Ammon's horn (tissue), 1 donor: ENCODE data around the gene SPECC1L.

ENCODE experiments used
- DNase-seq: peaks from one replicate; pipeline ENCODE4 v3.0.0-alpha.2; 2016; ENCODE audit warnings: low spot score

SPECC1L gene

GRCh38 chr22:24444729-24445466 is 174.3 kb downstream of the SPECC1L start:
- DNase-seq: no peak

GRCh38 chr22:24445481-24446259 is 175.0 kb downstream of the SPECC1L start:
- no peak for DNase-seq

GRCh38 chr22:24446260-24446611 is 175.6 kb downstream of the SPECC1L start:
- DNase-seq: no peak

- no peak for DNase-seq
These were observed 180.0 kb downstream of the SPECC1L start for GRCh38 chr22:24450610-24451009.

- DNase-seq: no peak
These were observed 180.5 kb downstream of the SPECC1L start for GRCh38 chr22:24451162-24451561.

GRCh38 chr22:24453853-24454252 is 183.2 kb downstream of the SPECC1L start:
- no peak for DNase-seq

- DNase-seq: no peak
These were observed 184.4 kb downstream of the SPECC1L start for GRCh38 chr22:24455039-24455438.

GRCh38 chr22:24455751-24456426 is 185.3 kb downstream of the SPECC1L start:
- DNase-seq: no peak

GRCh38 chr22:24457894-24458420 is 187.3 kb downstream of the SPECC1L start:
- no peak for DNase-seq

GRCh38 chr22:24459911-24460310 is 189.3 kb downstream of the SPECC1L start:
- DNase-seq: no peak

- no peak for DNase-seq
These were observed 189.9 kb downstream of the SPECC1L start for GRCh38 chr22:24460418-24461089.

GRCh38 chr22:24463071-24463760 is 192.6 kb downstream of the SPECC1L start:
- DNase-seq: no peak

- DNase-seq: no peak
These were observed 194.9 kb downstream of the SPECC1L start for GRCh38 chr22:24465566-24465965.

GRCh38 chr22:24465975-24466374 is 195.3 kb downstream of the SPECC1L start:
- DNase-seq: no peak

GRCh38 chr22:24466716-24467328 is 196.2 kb downstream of the SPECC1L start:
- DNase-seq: peak; percentile 37

- DNase-seq: no peak
These were observed 196.7 kb downstream of the SPECC1L start for GRCh38 chr22:24467340-24467739.
